Fibroblast of peridontal ligament (primary cell): ENCODE data around the gene GTF3A.
"Not testable (repeated sequence)": the region's sequence is repeated elsewhere in the genome, so short reads cannot be mapped to it uniquely, and the experiment has no call there.

Experiments
- DNase-seq: peaks from one replicate; pipeline ENCODE4 v3.0.0-alpha.2; 2010; ENCODE audit errors: extremely low read depth

Gene GTF3A

GRCh38 chr13:27424246-27425157 lies at the start of gene GTF3A:
Gene GTF3A, plus strand, starts transcription at chr13:27424619.
- peak; percentile 76 for DNase-seq

GRCh38 chr13:27374650-27375049 lies 49.8 kb upstream of the GTF3A start:
- DNase-seq: peak; percentile 87

- DNase-seq: peak; percentile 75
These were observed 48.6 kb upstream of the GTF3A start for GRCh38 chr13:27375686-27376326.

- peak; percentile 23 for DNase-seq
These were observed 45.3 kb upstream of the GTF3A start for GRCh38 chr13:27379126-27379525.

- peak; percentile 48 for DNase-seq
These were observed 44.5 kb upstream of the GTF3A start for GRCh38 chr13:27379694-27380641.

GRCh38 chr13:27381601-27382000 lies 42.8 kb upstream of the GTF3A start:
- DNase-seq: no peak

GRCh38 chr13:27383104-27383921 lies 41.1 kb upstream of the GTF3A start:
- DNase-seq: no peak

GRCh38 chr13:27384285-27384684 lies 40.1 kb upstream of the GTF3A start:
- no peak for DNase-seq

- DNase-seq: no peak
These were observed 36.2 kb upstream of the GTF3A start for GRCh38 chr13:27388241-27388640.

- no peak for DNase-seq
These were observed 34.5 kb upstream of the GTF3A start for GRCh38 chr13:27389891-27390290.

- no peak for DNase-seq
These were observed 32.9 kb upstream of the GTF3A start for GRCh38 chr13:27391471-27391870.

- DNase-seq: peak; percentile 25
These were observed 31.3 kb upstream of the GTF3A start for GRCh38 chr13:27393101-27393500.

GRCh38 chr13:27395007-27395510 lies 29.4 kb upstream of the GTF3A start:
- DNase-seq: no peak

- no peak for DNase-seq
These were observed 28.1 kb upstream of the GTF3A start for GRCh38 chr13:27396252-27396846.

- DNase-seq: no peak
These were observed 26.1 kb upstream of the GTF3A start for GRCh38 chr13:27398360-27398759.

GRCh38 chr13:27400405-27400804 lies 24.0 kb upstream of the GTF3A start:
- DNase-seq: not testable (repeated sequence)

GRCh38 chr13:27401210-27401609 lies 23.2 kb upstream of the GTF3A start:
- no peak for DNase-seq

- DNase-seq: peak; percentile 81
These were observed 21.2 kb upstream of the GTF3A start for GRCh38 chr13:27403203-27403678.

GRCh38 chr13:27403727-27404385 lies 20.6 kb upstream of the GTF3A start:
- no peak for DNase-seq

GRCh38 chr13:27404680-27405079 lies 19.7 kb upstream of the GTF3A start:
- DNase-seq: no peak
